ENCODE data around the gene AP2A2. TPM values are rescaled to one million over a fixed set of nuclear protein-coding genes. Genes with fewer than 3 reads are reported as not detected.

AP2A2 gene
- total and polyA plus RNA-seq, 2 donors (not counting 1 experiment from before 2014, with no cell fraction given) = 53.1 to 57.0 TPM

- intact Hi-C loops (cut with micrococcal nuclease) = no loop called here
- 90% methylated on average over 22 of the region's 27 CpGs for WGBS (ENCODE audit: insufficient coverage)
- ChIA-PET POLR2A (no interaction called here), CTCF (no interaction called here)
- DNase-seq = no peak
- Histone ChIP-seq H3K9me3 (ENCODE audit: control extremely low read depth in 1 of 3, control insufficient read depth in 2 of 3, insufficient read depth in 1 of 3, low read length in 2 of 3) (no peaks in the 10 kb centered on the region), H3K27me3 (replicated peaks in 1 of 4; ENCODE audit: control extremely low read depth in 1 of 4, control insufficient read depth in 3 of 4, insufficient read depth in 4 of 4, low read length in 3 of 4) (no peaks in the 10 kb centered on the region), H2AFZ (ENCODE audit: insufficient read depth, low read depth, low read length, poor library complexity, severe bottlenecking) (no peak overlapping the region), H3K4me2 (replicated peaks; ENCODE audit: low read depth, low read length, poor library complexity, severe bottlenecking) (no peak overlapping the region), H3K27ac (ENCODE audit: low read length in 2 of 2) (no peak overlapping the region), H3K79me2 (ENCODE audit: control insufficient read depth, insufficient read depth, low read length) (no peaks in the 10 kb centered on the region), H3K4me3 (ENCODE audit: control extremely low read depth in 1 of 5, extremely low read depth in 1 of 5, insufficient read depth in 1 of 5, low read depth in 2 of 5, low read length in 4 of 5) (no peak overlapping the region), H3K4me1 (ENCODE audit: control insufficient read depth in 2 of 2, insufficient read depth in 2 of 2, low read length in 2 of 2) (no peaks in the 10 kb centered on the region), H3K36me3 (replicated peaks in 1 of 2; ENCODE audit: control extremely low read depth in 1 of 2, control insufficient read depth in 1 of 2, extremely low read depth in 1 of 2, insufficient read depth in 2 of 2, low read length in 1 of 2) (peaks cover 0 to 11% of the 10 kb centered on the region in 2 experiments), H4K20me1 (ENCODE audit: control insufficient read depth, insufficient read depth, low read length, poor library complexity, severe bottlenecking) (no peaks in the 10 kb centered on the region), H3K9ac (ENCODE audit: low read length) (no peak overlapping the region)
- TF ChIP-seq EZH2 (IDR thresholded peaks at IDR 0.05; ENCODE audit: borderline replicate concordance, insufficient read depth, low read depth, low read length, poor library complexity, severe bottlenecking) (no peak), CTCF (IDR thresholded peaks at IDR 0.05) (no peak)
- ATAC-seq (ENCODE audit: low read depth) = no peak
- Mint-ChIP-seq H3K9me3 (ENCODE audit: insufficient read depth) (no peaks in the 10 kb centered on the region), H3K4me1 (no peaks in the 10 kb centered on the region), H3K27ac (no peak overlapping the region), H3K4me3 (no peak overlapping the region), H3K27me3 (no peaks in the 10 kb centered on the region)
Observed at GRCh38 chr11:890794-891540, 34.7 kb upstream of the AP2A2 start.

- Mint-ChIP-seq H3K9me3 (ENCODE audit: insufficient read depth) (no peaks in the 10 kb centered on the region), H3K27ac (no peak overlapping the region), H3K27me3 (no peaks in the 10 kb centered on the region), H3K4me3 (no peak overlapping the region), H3K4me1 (no peaks in the 10 kb centered on the region)
- Histone ChIP-seq H3K27me3 (replicated peaks in 1 of 4; ENCODE audit: control extremely low read depth in 1 of 4, control insufficient read depth in 3 of 4, insufficient read depth in 4 of 4, low read length in 3 of 4) (no peaks in the 10 kb centered on the region), H3K79me2 (ENCODE audit: control insufficient read depth, insufficient read depth, low read length) (peaks cover 2% of the 10 kb centered on the region), H3K9ac (ENCODE audit: low read length) (no peak overlapping the region), H3K4me3 (ENCODE audit: control extremely low read depth in 1 of 5, extremely low read depth in 1 of 5, insufficient read depth in 1 of 5, low read depth in 2 of 5, low read length in 4 of 5) (no peak overlapping the region), H3K36me3 (replicated peaks in 1 of 2; ENCODE audit: control extremely low read depth in 1 of 2, control insufficient read depth in 1 of 2, extremely low read depth in 1 of 2, insufficient read depth in 2 of 2, low read length in 1 of 2) (peaks cover 0 to 7% of the 10 kb centered on the region in 2 experiments), H2AFZ (ENCODE audit: insufficient read depth, low read depth, low read length, poor library complexity, severe bottlenecking) (no peak overlapping the region), H3K4me2 (replicated peaks; ENCODE audit: low read depth, low read length, poor library complexity, severe bottlenecking) (no peak overlapping the region), H3K4me1 (ENCODE audit: control insufficient read depth in 2 of 2, insufficient read depth in 2 of 2, low read length in 2 of 2) (no peaks in the 10 kb centered on the region), H4K20me1 (ENCODE audit: control insufficient read depth, insufficient read depth, low read length, poor library complexity, severe bottlenecking) (no peaks in the 10 kb centered on the region), H3K9me3 (ENCODE audit: control extremely low read depth in 1 of 3, control insufficient read depth in 2 of 3, insufficient read depth in 1 of 3, low read length in 2 of 3) (no peaks in the 10 kb centered on the region), H3K27ac (ENCODE audit: low read length in 2 of 2) (no peak overlapping the region)
- 96% methylated on average over 11 of the region's 13 CpGs for WGBS (ENCODE audit: insufficient coverage)
- intact Hi-C loops (cut with micrococcal nuclease) = no loop called here
- DNase-seq (no peak), ATAC-seq (ENCODE audit: low read depth) (no peak)
- POLR2A ChIA-PET = no interaction called here
- TF ChIP-seq EZH2 (IDR thresholded peaks at IDR 0.05; ENCODE audit: borderline replicate concordance, insufficient read depth, low read depth, low read length, poor library complexity, severe bottlenecking) (no peak), CTCF (IDR thresholded peaks at IDR 0.05) (no peak)
- CTCF ChIA-PET = no interaction called here
Observed at GRCh38 chr11:893008-893654, 32.5 kb upstream of the AP2A2 start.

Measured in B cell (primary cell).